A549 (cell line): ENCODE results near the gene SKOR1. TPM values are rescaled to one million over a fixed set of nuclear protein-coding genes. Genes with fewer than 3 reads are reported as not detected.

Experiments used
- ATAC-seq, 2 experiments: fragments of 200-7000 bp in 1 of 2; fragments of >200 bp in 1 of 2; cut with Nextera tagmentation in 1 of 2; cut with Tn5 transposase in 1 of 2; 3 replicates each; pipeline versions ENCODE4 v1.8.0 to v1.9.1; 2018 to 2020; ENCODE audit warnings: mild to moderate bottlenecking in 1 of 2, moderate library complexity in 1 of 2
- CTCF ChIA-PET: fragments of 300-600 bp; sonication (Branson Sonifier 250); formaldehyde crosslinking; extraction: SDS; loops from one replicate; lab custom pipeline; 2021; ENCODE audit warnings: antibody characterized with exemption, inconsistent platforms; lab: Yijun Ruan, JAX
- POLR2A ChIA-PET: fragments of 350-600 bp; formaldehyde crosslinking; extraction: SDS; loops from one replicate; lab custom pipeline; 2021; ENCODE audit warnings: antibody characterized with exemption, inconsistent platforms; lab: Yijun Ruan, JAX
- DNase-seq, 2 experiments: peaks; one replicate each; pipeline versions ENCODE4 v3.0.0 to v3.0.0-alpha.2; 2011 to 2016; ENCODE audit warnings: low read depth in 1 of 2, low spot score in 1 of 2
- FAIRE-seq: peaks from 2 replicates; lab custom pipeline; 2011; peaks lifted over from hg19 to GRCh38; lab: Jason Lieb, UNC
- H3K27ac ChIP-seq, 2 experiments: fragments of >200 bp; sonication (Bioruptor Twin); formaldehyde crosslinking; 3 replicates each; pipeline ENCODE4 v1.5.1; 2016 to 2017
- H3K4me1 ChIP-seq: fragments of >200 bp; sonication (Bioruptor Twin); formaldehyde crosslinking; 3 replicates; pipeline ENCODE4 v1.6.1; 2016
- H3K4me2 ChIP-seq: fragments of >200 bp; sonication (Bioruptor Twin); formaldehyde crosslinking; 3 replicates; pipeline ENCODE4 v1.6.1; 2016
- H3K4me3 ChIP-seq: fragments of >200 bp; sonication (Bioruptor Twin); formaldehyde crosslinking; 3 replicates; pipeline ENCODE4 v1.5.1; 2016
- H3K9me3 ChIP-seq: fragments of >200 bp; sonication (Bioruptor Twin); formaldehyde crosslinking; 3 replicates; pipeline ENCODE4 v1.6.1; 2016
- EHF ChIP-seq: fragments of 250-450 bp; sonication (Bioruptor Pico); IDR thresholded peaks from 2 replicates; pipeline ENCODE4 v1.5.0; 2020; ENCODE audit warnings: mild to moderate bottlenecking
- EHMT2 ChIP-seq: fragments of 200-600 bp; sonication (generic); IDR thresholded peaks from 2 replicates; pipeline ENCODE4 v1.6.1; 2016; ENCODE audit warnings: antibody characterized with exemption, low read depth, mild to moderate bottlenecking, moderate library complexity
- FOSB ChIP-seq: fragments of 250-450 bp; sonication (Bioruptor Pico); IDR thresholded peaks from 2 replicates; pipeline ENCODE4 v1.5.0; 2020; ENCODE audit warnings: mild to moderate bottlenecking, moderate library complexity
- HDAC2 ChIP-seq: fragments of 200-600 bp; sonication (generic); IDR thresholded peaks from 2 replicates; pipeline ENCODE4 v1.6.1; 2016
- HMGXB4 ChIP-seq: fragments of 250-450 bp; sonication (Bioruptor Pico); IDR thresholded peaks from 2 replicates; pipeline ENCODE4 v1.5.0; 2021; ENCODE audit warnings: mild to moderate bottlenecking, moderate library complexity, borderline replicate concordance
- REST ChIP-seq: fragments of 200-600 bp; sonication (generic); IDR thresholded peaks from 2 replicates; pipeline ENCODE4 v1.6.1; 2016; ENCODE audit warnings: antibody characterized with exemption, mild to moderate bottlenecking, moderate library complexity
- WGBS: methylation state at CpG from one replicate; pipeline ENCODE4 v1.1.6; 2017; ENCODE audit errors: missing lambda C conversion rate; 5-methylcytosine and 5-hydroxymethylcytosine counted together
- polyA minus RNA-seq: library from RNA; depleted of rRNA, polyadenylated mRNA; stranded (reverse); fragments of >200 nt; gene quantifications from 2 replicates; pipeline ENCODE4 v1.2.3, GENCODE V29; 2011; rRNA and poly(A)+ RNA removed
- polyA plus RNA-seq, 4 experiments: library from polyadenylated mRNA; depleted of rRNA in 3 of 4; stranded (reverse); fragments of >200 nt; fragmentation: RNase III in 1 of 4; extraction: RNeasy Plus Mini Kit Qiagen cat#74134 plus additional on column Dnase treatment in 1 of 4; gene quantifications; 2 replicates in 3 of 4; 3 replicates in 1 of 4; pipeline ENCODE4 v1.2.3, GENCODE V29; 2011 to 2017
- TF ChIP-seq, protein P1 (sequence below): fragments of 450-650 bp; IDR thresholded peaks from 2 replicates; pipeline ENCODE4 v1.6.1; 2014; ENCODE audit warnings: antibody characterized with exemption

The SKOR1 gene, protein sequence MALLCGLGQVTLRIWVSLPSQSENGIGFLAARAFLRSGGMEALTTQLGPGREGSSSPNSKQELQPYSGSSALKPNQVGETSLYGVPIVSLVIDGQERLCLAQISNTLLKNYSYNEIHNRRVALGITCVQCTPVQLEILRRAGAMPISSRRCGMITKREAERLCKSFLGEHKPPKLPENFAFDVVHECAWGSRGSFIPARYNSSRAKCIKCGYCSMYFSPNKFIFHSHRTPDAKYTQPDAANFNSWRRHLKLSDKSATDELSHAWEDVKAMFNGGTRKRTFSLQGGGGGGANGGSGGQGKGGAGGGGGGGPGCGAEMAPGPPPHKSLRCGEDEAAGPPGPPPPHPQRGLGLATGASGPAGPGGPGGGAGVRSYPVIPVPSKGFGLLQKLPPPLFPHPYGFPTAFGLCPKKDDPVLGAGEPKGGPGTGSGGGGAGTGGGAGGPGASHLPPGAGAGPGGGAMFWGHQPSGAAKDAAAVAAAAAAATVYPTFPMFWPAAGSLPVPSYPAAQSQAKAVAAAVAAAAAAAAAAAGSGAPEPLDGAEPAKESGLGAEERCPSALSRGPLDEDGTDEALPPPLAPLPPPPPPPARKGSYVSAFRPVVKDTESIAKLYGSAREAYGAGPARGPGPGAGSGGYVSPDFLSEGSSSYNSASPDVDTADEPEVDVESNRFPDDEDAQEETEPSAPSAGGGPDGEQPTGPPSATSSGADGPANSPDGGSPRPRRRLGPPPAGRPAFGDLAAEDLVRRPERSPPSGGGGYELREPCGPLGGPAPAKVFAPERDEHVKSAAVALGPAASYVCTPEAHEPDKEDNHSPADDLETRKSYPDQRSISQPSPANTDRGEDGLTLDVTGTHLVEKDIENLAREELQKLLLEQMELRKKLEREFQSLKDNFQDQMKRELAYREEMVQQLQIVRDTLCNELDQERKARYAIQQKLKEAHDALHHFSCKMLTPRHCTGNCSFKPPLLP
- polyA plus RNA-seq (2011; rRNA removed) (0.03 TPM in 2 replicates), polyA plus RNA-seq (2017; fragmentation: RNase III; extraction: RNeasy Plus Mini Kit Qiagen cat#74134 plus additional on column Dnase treatment) (0.04 to 0.11 TPM (median 0.05 TPM) in 3 replicates), polyA minus RNA-seq (0.10 and 0.12 TPM in 2 replicates)
- 0.01 and 0.06 TPM in 2 replicates for polyA plus RNA-seq (2012; cell fraction: cytosol; rRNA removed)
- 0.19 and 0.28 TPM in 2 replicates for polyA plus RNA-seq (2012; cell fraction: nucleus; rRNA removed)

DNA sequence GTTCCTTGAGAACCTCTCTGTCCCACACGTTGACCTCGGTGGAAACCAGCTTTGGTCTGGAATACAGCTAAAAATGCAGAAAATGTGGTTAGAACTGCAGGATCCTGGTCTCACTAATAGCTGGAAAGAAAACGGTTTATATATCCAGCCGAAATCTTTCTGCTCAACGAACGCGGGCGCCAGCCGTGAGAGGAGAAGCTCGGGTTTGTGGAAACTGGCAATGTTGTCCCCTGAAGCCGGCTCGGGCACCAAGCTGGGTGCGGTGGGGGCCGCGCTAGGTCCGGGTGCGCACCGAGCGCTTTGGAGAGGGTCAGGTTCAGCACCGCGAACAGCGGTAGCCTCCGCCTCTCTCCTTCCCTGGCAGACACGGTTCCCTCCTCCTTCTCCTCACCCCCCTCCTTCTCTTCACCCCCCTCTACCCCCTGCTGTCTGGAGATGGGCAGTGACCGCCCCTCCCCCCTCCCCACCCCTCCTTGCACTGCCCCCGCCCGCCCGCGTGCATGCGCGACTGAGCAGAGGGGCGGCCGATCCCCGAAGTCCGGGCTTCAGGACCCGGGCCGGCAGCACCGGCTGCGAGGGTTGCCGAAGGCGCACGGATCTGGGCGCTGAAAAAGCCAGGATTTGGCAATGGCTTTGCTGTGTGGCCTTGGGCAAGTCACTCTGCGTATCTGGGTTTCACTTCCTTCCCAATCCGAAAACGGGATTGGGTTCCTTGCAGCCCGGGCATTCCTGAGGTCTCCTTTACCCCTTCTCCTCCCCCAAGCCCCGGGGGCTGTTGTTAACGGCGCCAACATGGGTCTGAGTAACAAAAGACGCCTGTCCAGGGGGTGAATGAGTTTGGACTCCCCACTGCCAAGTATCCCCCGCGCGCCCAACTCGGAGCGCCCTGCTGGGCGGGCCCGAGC, at the start of gene SKOR1:
SKOR1 (plus strand) TSS at position 534 of the 905 bp plus-strand sequence; CDS start at position 628, 94 bp downstream.
- DNase-seq, result peak in 1 of 2 experiments; percentile 46
- H3K27ac ChIP-seq, result no peak within 1 kb of the TSS
- 6% methylated on average over 44 of the region's 58 CpGs for WGBS
- CTCF ChIA-PET, result interaction anchor here (1.0 to 5.0 kb wide), 7 partner anchors 8 to 369 kb away, joined by 3 to 26 read pairs (median 4); no protein-coding TSS in a partner anchor
- TF ChIP-seq FOSB (CRISPR knock-in tag) (no peak), REST (peak; percentile 78), HDAC2 (0 out of 2 replicates have a peak, but pooled peaks have one; percentile 39)
- TF ChIP-seq, all 56 proteins: peak for 2
- H3K4me3 ChIP-seq, result peak within 1 kb of the TSS; percentile 39
- peak within 1 kb of the TSS; percentile 91 for H3K4me2 ChIP-seq
- peaks cover 22% of the 10 kb centered on the region; the same call in 2 of the 3 replicates for H3K4me1 ChIP-seq
- no peaks in the 10 kb centered on the region for H3K9me3 ChIP-seq
- FAIRE-seq, result no peak
- POLR2A ChIA-PET, result interaction anchor here (1.1 kb wide), 1 partner anchor 305 kb away, joined by 3 read pairs; no protein-coding TSS in a partner anchor
- peak; percentile 63 to 66; a peak in 5 of 6 replicates for ATAC-seq

- FAIRE-seq, result no peak
- Histone ChIP-seq H3K4me1 (no peaks in the 10 kb centered on the region), H3K27ac (no peak overlapping the region), H3K4me3 (no peak overlapping the region), H3K4me2 (no peak overlapping the region), H3K9me3 (no peaks in the 10 kb centered on the region)
- no peak for ATAC-seq
- ChIA-PET CTCF (interaction anchor here (1.1 kb wide), 1 partner anchor 15 kb away, joined by 3 read pairs; no protein-coding TSS in a partner anchor), POLR2A (no interaction called here)
- no peak for DNase-seq
- TF ChIP-seq EHF (no peak), HMGXB4 (no peak), FOSB (CRISPR knock-in tag) (no peak), EHMT2 (no peak)
- TF ChIP-seq, protein P1, sequence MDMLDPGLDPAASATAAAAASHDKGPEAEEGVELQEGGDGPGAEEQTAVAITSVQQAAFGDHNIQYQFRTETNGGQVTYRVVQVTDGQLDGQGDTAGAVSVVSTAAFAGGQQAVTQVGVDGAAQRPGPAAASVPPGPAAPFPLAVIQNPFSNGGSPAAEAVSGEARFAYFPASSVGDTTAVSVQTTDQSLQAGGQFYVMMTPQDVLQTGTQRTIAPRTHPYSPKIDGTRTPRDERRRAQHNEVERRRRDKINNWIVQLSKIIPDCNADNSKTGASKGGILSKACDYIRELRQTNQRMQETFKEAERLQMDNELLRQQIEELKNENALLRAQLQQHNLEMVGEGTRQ, result no peak
- 85% methylated on average over 3 of the region's 3 CpGs for WGBS
Observed at GRCh38 chr15:67775998-67776397, 49.3 kb upstream of the SKOR1 start.
